HG02588 (cell line): Measurements from ENCODE around the gene ANGPTL8.

Experiments
- ATAC-seq: cut with Tn5 transposase; IDR thresholded peaks from one replicate; pipeline ENCODE4 v1.9.1; 2021; ENCODE audit warnings: mild to moderate bottlenecking, moderate library complexity; ENCODE audit not compliant: unreplicated experiment

ANGPTL8 gene

GRCh38 chr19:11239377-11240000 is at the start of gene ANGPTL8:
TSS of gene ANGPTL8 (plus strand) at chr19:11239619. CDS start at chr19:11239638, 19 bp downstream.
- no peak for ATAC-seq

DNA sequence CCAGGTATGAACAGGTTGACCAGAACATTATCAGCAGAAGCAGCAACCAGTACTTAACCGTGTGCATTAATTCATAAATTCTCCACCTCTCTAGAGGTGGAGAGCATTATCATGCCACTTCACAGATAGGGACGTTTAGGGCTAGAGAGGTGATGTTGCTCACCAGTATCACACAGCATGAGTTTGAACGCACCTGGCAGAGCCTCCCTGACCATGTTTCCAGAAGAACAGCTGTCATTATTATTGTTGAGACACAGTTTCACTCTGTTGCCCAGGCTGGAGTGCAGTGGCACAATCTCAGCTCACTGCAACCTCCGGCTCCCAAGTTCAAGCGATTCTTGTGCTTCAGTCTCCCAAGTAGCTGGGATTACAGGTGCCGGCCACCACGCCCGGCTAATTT is 48.9 kb upstream of the ANGPTL8 start:
- no peak for ATAC-seq

DNA sequence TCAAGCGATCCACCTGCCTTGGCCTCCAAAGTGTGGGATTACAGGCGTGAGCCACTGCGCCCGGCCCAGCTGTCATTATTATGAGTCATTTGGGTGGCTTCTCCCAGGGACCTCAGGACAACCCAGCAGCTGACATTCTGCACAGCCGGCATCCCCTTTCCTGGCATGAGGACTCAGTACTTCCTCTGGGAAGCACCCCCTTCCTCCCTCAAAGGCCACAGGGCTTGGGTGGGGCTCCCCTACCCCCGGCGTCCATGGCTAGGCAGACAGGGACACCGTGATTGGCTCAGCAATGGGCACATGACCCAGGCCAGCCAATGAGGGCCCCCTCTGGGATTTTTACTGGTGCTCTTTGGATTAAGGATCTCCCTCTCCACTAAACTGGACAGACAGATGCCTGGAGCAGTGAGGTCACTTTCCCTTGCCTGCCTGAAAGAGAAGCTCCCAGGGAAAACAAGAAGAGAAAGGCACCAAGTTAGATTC is 48.1 kb upstream of the ANGPTL8 start:
- no peak for ATAC-seq

DNA sequence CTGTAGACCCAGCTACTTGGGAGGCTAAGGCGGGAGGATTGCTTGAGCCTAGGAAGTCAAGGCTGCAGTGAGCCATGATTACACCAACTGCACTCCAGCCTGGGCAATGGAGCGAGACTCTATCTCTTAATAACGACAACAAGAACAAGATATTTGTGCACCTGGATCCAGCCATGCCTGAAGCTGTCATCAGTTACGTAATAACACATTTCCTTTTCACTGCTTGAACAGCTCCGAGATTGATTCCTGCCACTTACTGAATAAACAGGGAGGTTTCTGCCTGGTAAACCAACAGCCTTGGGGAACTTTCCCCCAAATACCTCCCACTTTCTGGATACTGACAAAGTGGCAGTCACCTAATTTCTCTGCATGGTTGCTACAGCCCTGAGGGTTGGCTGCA is 47.5 kb upstream of the ANGPTL8 start:
- ATAC-seq, result no peak

GRCh38 chr19:11192957-11193939 is 46.2 kb upstream of the ANGPTL8 start:
- ATAC-seq, result no peak

- ATAC-seq, result no peak
Measured at GRCh38 chr19:11194173-11194572, 45.2 kb upstream of the ANGPTL8 start.

GRCh38 chr19:11194656-11195558 is 44.5 kb upstream of the ANGPTL8 start:
- ATAC-seq, result no peak

DNA sequence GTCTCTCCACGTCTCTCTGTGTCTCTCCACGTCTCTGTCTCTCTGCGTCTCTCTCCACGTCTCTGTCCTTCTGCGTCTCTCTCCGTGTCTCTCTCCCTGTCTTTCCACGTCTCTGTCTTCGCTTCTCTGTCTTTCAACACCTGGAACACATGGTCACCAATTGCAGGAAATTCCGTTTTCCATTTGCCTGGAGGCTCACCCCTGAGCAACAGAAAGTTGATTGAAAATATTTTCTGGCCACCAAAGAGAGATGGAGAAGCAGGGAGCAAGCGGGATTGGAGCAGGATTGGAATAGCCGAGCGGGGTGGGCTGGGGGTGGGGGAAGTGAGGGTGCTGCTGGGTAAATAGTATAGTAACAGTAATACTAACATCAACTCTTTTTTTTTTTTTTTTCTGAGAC is 43.7 kb upstream of the ANGPTL8 start:
- ATAC-seq, result no peak

DNA sequence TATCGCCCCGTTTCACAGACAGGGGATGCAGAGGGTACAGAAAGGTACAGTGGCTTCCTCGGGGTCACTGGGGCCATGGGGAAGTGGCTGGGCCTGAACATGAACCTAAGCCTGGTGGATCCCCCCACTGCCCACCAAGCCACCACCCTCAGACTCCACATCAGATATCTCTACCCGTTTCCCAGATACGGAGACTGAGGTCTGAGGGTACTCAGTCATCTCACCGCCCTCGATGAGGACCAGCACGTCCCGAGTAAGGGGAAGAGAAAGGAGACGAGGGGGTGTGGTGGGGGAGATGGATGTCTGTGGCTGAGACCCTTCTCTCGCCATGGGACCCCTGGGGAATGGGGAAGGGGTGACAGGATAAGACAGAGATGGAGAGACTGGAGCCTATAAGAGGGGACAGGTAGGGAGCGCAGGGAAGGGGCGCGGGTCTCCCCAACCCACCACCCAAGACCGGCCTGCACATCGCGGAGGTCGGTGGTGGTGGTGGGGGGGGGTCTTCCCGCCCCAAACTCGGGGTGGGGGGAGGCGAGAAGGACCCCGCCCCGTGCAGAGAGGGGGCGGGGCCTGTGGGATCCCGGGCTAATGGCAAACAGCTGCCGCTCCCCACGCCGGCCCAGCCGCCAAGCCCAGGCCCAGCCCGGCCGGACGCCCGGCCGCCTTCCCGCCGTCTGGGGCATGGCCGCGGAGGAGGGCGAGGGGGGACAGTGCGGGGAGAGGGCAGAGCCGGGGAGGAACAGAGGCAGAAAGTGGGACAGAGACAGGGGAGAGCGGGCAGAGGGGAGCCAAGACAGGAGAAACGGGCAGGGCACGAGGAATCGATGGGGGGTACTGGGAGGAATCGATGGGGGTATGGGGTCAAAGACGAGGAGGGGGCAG is 42.8 kb upstream of the ANGPTL8 start:
- ATAC-seq, result no peak

DNA sequence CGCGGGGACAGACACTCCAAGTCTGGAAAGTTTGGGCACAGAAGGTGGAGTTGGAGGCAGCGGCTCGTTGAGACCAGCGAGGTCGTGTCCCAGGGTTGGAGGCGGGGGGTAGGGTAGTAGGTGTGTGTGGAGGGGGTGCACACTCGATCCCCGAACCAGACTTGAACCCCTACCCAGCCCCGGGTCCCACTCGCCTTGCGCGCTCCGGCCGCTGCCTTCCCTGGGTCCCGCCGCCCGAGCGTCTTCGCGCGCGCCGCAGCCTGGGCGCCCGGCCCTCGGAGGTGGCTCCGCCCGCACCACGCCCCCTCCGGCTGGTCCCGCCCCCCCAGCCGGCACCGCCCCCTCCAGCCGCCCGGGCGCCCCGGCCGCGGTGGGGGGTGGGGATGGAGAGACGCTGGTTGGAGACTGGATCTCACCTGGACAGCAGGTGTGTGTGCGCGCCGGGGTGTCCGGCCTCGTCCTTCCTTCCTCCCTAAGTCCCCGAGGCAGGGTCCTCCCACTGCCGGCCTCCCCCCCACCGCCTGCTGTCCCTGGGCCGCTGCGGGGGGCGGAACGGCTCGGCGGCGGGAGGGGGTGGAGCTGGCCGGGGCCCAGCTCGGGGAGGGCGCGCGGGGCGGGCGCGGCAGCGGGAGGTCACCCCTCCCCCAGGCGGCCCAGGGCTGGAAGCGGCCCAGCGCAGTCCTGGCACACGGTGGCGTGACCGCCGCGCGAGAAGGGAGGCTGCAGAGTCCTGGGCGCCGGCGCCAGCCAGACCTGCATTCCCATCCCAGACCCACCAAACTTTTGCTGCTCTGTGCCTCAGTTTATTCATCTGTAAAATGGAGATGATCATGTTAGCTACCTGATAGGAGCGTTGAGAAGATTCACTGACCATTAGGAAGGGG is 41.9 kb upstream of the ANGPTL8 start, which contains the start of gene KANK2:
TSS of gene KANK2 (minus strand) at position 255 of the 884 bp plus-strand sequence. CDS start 3,034 bp downstream, outside the sequence.
- peak; percentile 71 for ATAC-seq

GRCh38 chr19:11198175-11198534 is 41.3 kb upstream of the ANGPTL8 start:
- ATAC-seq, result no peak

DNA sequence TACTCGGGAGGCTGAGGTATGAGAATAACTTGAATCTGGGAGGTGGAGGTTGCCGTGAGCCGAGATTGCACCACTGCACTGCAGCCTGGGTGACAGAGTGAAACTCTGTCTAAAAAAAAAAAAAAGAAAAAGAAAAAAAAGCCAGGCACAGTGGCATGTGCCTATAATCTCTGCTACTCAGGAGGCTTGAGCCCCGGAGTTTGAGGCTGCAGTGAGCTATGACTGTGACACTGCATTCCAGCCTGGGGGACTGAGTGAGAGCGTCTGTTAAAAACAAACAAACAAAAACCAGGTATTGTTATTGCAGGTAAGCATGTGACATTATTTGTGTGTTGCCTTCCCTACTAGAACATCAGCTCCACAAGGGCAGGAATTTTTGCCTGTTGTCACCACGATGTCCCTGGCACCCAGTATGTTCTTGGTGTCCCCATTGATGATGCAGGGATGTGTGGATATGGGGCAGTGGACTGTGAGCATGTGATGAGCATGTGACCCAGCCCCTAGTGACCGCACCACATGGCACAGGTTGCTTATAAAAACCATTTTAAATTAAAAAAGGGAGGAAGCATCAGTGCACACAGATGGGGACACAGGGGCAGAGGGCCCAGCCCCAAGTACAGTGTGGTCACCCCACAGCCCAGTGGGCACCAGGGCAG is 40.5 kb upstream of the ANGPTL8 start:
- ATAC-seq, result no peak

DNA sequence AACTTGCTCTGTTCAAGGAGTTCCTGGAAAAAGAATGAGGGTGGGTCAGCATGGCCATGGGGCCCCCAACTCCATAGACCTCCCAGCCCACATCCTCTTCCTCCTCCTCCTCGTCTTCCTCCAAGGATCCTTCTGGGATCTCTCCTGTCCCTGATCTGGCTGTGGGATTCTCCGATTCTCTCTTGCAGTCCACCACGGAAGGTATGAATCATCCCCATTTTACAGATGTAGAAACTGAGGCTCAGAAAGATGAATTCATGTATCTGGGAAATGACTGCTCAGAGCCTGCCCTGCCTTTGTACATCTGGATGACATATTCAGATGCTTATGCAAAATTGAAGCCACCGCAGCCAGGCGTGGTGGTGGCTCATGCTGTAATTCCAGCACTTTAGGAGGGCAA is 39.9 kb upstream of the ANGPTL8 start:
- no peak for ATAC-seq

DNA sequence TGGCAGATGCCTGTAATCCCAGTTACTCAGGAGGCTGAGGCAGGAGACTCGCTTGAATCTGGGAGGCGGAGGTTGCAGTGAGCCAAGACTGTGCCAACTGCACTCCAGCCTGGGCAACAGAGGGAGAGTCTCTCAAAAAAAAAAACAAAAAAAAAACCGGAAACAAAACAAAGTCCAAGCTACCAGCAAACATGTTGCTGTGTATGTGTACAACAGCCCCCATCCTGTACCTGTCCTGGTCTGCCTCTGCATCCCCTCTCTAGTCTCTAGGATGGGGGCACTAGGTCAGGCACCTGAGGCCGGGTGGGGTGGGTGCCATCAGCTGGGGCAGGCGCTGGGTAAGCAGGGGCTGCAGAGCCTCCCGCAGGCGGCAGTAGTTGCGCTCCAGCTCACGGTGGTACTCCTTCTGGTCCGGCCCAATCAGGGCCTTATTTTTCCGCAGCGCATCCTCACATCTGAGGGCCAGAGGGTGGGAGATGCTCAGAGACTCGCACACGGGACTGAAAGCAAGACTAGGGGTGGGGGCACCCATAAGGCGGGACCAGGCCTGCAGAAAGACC is 39.3 kb upstream of the ANGPTL8 start:
- ATAC-seq, result no peak

DNA sequence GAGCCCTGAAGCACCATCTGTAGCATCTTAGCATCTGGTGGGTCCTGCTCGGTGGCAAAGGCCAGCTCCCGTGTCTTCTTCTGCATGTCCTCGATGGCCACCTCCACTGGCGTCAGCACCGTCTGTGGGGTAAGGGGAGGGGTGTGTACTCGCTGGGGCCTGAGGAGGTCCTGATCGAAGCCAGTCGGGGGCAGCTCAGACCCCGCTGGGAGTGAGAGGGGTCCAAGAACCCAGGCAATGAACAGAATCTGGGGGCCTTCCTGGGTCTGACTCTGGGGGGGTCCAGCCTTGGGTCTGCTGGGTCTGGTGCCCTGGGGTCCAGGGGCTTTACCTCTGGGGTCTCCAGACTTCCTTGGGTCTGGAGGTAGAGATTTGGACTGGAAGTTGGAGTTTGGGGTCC is 38.5 kb upstream of the ANGPTL8 start:
- ATAC-seq, result no peak

DNA sequence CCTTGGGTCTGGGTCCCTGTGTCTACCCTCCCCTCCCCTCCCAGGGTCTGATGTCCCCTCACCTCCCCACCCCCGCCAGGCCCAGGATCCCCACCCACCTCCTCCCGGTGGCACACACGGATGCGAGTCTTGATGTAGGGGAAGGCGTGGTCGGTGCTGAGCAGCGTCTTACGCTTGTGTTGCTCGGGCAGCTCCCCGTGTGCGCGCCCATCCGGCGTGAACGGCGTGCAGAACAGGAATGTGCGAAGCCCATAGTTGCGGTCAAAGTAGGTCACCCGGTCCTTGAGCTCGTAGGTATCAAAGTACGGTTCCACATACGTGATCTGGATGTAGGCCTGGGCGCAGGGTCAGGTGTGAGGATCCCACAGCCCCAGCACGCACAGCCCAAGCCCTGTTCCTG is 37.6 kb upstream of the ANGPTL8 start:
- ATAC-seq, result no peak

DNA sequence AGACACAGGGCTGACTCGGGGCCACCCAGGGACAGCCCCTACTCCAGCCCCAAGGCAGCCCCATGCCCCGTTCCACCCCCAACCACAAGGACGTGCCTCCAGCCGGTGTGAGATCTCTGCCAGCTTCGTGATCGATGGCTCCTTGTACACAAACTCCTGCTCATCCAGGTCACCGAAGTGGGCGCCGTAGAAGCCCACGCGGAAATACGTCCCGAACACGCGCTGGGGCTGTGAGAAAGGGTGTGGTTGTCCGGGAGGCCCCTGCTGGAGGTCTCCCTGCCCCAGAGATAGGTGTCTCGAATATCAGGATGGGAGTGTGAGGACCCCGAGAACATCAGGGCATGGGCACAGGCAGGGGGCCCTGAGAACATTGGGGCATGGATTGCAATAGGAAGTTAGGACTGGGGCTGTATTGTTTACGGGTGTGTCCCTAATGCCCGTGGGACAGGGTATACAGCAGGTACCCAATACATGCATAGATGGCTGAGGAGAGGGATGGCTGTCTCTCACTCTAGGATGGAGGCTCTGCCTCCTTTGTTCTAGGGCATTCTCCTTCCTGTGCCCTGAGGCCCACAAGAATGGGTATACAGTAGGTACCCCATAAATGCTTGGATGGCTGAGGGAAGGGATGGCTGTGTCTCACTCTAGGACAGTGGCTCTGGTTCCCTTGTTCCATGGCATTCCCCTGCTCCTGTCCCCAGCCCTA is 36.8 kb upstream of the ANGPTL8 start:
- ATAC-seq, result no peak
